ENCODE measurements around the gene MRPL24.

Gene MRPL24

DNA sequence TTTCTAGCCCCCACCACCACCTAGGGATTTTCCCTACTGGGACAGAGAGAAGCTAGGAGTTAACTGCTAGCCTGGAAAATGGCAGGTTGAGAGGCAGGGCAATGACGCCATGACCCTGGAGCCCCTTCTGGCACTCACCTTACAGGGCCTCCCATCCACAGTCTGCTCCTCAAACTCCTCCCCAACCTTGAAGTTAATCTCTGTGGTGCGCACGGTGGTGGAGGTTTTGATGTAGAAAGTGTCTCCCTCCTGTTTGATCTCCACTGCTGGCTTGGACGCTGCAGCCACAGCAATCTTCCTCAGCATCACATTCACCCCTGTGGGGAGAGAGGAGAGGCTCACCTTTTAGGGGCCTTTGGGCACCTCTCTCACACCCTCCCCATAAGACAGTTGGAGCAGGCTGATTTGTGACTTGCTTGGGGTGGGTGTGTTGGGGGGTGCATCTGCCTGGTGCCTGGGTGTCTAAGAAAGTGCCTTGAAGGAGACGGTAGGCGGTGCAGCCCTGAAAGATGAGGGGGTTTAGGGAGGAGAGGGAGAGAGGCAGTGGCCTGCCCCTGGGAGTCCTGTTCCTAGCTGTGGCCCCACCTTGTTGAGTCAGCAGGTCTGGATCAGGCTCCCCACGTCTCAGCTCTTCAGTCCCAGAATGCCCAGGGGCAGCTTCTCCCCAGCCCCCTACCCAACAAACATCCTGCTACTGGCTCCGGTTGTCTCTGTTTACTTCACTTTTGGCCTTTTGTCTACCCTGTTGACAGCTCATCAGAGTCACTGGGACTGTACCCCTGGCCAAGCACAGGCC is 40.0 kb downstream of the MRPL24 start:
- DNase-seq (ENCODE audit: extremely low spot score) = no peak
- ChIA-PET POLR2A (interaction anchor here (9.1 to 9.5 kb wide), 2 partner anchors 11 to 26 kb away, joined by 72 to 120 read pairs; partner anchors contain the start of genes ISG20L2 and METTL25B), CTCF (interaction anchor here (1.1 to 20.6 kb wide), 3 partner anchors 9 to 82 kb away, joined by 3 to 429 read pairs (median 10); partner anchors contain the start of gene HAPLN2)
- no peak for TF ChIP-seq LEF1 (IDR thresholded peaks at IDR 0.05; ENCODE audit: borderline replicate concordance)
- TF ChIP-seq SP1 (IDR thresholded peaks at IDR 0.05) = no peak
- no peak for TF ChIP-seq FOXA1 (IDR thresholded peaks at IDR 0.05)
- TF ChIP-seq NFRKB (IDR thresholded peaks at IDR 0.05) = no peak
- no peak for TF ChIP-seq L3MBTL2 (conservative IDR thresholded peaks at IDR 0.05)
- TF ChIP-seq ARNT (IDR thresholded peaks at IDR 0.05) = no peak
- no peak for TF ChIP-seq FOXK2 (IDR thresholded peaks at IDR 0.05)
- no peak for TF ChIP-seq FOXM1 (IDR thresholded peaks at IDR 0.05; ENCODE audit: borderline replicate concordance)
- TF ChIP-seq, protein P1, sequence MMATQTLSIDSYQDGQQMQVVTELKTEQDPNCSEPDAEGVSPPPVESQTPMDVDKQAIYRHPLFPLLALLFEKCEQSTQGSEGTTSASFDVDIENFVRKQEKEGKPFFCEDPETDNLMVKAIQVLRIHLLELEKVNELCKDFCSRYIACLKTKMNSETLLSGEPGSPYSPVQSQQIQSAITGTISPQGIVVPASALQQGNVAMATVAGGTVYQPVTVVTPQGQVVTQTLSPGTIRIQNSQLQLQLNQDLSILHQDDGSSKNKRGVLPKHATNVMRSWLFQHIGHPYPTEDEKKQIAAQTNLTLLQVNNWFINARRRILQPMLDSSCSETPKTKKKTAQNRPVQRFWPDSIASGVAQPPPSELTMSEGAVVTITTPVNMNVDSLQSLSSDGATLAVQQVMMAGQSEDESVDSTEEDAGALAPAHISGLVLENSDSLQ (IDR thresholded peaks at IDR 0.05) = no peak
- no peak for TF ChIP-seq SUZ12 (IDR thresholded peaks at IDR 0.05)

DNA sequence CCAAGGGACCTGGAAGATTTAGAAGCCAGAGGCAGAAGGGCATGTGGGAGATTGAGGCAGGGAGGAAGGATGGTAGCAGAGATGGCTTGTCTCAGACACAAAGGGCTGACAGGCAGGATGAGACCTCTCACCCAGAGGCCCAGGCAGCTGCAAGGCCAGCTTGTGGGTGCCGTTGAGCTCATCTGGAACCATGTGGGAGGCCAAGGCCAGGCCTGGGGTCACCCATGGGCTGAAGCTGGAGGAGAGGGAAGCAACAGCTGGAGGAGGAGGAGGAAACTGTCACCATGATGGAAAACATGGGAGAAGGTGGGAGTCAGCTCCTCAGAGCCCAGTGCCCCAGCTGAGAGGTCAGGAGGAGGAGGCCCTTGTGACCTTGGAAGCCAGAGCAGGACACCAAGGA is 41.9 kb downstream of the MRPL24 start:
- TF ChIP-seq SP1 (IDR thresholded peaks at IDR 0.05) (no peak), ARNT (IDR thresholded peaks at IDR 0.05) (no peak), FOXA1 (IDR thresholded peaks at IDR 0.05) (no peak), NFRKB (IDR thresholded peaks at IDR 0.05) (no peak), TARDBP (IDR thresholded peaks at IDR 0.05) (no peak), FOXK2 (IDR thresholded peaks at IDR 0.05) (no peak), CTBP1 (IDR thresholded peaks at IDR 0.05; ENCODE audit: borderline replicate concordance) (no peak), LEF1 (IDR thresholded peaks at IDR 0.05; ENCODE audit: borderline replicate concordance) (no peak), FOXM1 (IDR thresholded peaks at IDR 0.05; ENCODE audit: borderline replicate concordance) (no peak), BHLHE40 (IDR thresholded peaks at IDR 0.05; ENCODE audit: borderline replicate concordance) (no peak), L3MBTL2 (conservative IDR thresholded peaks at IDR 0.05) (no peak)
- TF ChIP-seq, protein P1 (IDR thresholded peaks at IDR 0.05) = no peak
- POLR2A ChIA-PET = no interaction called here
- CTCF ChIA-PET = interaction anchor here (1.1 to 20.6 kb wide), 2 partner anchors 8 to 27 kb away, joined by 5 to 429 read pairs; no protein-coding TSS in a partner anchor
- DNase-seq (ENCODE audit: extremely low spot score) = no peak

DNA sequence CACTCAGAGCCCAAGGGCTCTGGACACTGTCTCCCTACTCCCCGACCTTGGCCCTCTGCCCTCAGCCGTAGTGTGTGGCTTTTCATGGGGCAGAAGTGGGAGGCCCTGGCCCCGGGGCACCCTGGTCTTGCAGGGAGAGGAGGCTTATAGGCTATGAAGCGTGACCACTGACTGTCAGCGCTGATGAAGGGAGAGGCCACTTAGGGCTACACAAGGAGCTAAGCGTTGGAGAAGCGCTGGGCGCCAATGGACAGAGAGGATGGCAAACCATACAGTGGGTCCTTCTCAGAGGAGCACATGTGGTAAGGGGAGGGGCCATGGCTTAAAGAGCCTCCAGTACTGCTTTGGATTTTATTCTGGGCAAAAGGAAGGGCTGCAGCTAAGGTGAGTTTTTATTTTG is 43.4 kb downstream of the MRPL24 start:
- TF ChIP-seq L3MBTL2 (conservative IDR thresholded peaks at IDR 0.05) (no peak), FOXM1 (IDR thresholded peaks at IDR 0.05; ENCODE audit: borderline replicate concordance) (no peak), LEF1 (IDR thresholded peaks at IDR 0.05; ENCODE audit: borderline replicate concordance) (no peak), ARNT (IDR thresholded peaks at IDR 0.05) (no peak), FOXA1 (IDR thresholded peaks at IDR 0.05) (no peak), TARDBP (IDR thresholded peaks at IDR 0.05) (no peak), ELF4 (IDR thresholded peaks at IDR 0.05) (no peak), NFRKB (IDR thresholded peaks at IDR 0.05) (no peak), BHLHE40 (IDR thresholded peaks at IDR 0.05; ENCODE audit: borderline replicate concordance) (no peak), CTBP1 (IDR thresholded peaks at IDR 0.05; ENCODE audit: borderline replicate concordance) (no peak), FOXK2 (IDR thresholded peaks at IDR 0.05) (no peak), SUZ12 (IDR thresholded peaks at IDR 0.05) (no peak), ZNF384 (IDR thresholded peaks at IDR 0.05) (no peak), HDGF (IDR thresholded peaks at IDR 0.05; ENCODE audit: borderline replicate concordance) (no peak), SP1 (IDR thresholded peaks at IDR 0.05) (no peak)
- TF ChIP-seq, protein P1 (IDR thresholded peaks at IDR 0.05) = no peak
- ChIA-PET POLR2A (interaction anchor here (1.1 kb wide), 1 partner anchor 31 kb away, joined by 4 read pairs; the partner anchor contains the start of genes ISG20L2 and METTL25B), CTCF (interaction anchor here (1.3 to 20.6 kb wide), 2 partner anchors 6 to 29 kb away, joined by 4 to 429 read pairs; no protein-coding TSS in a partner anchor)
- DNase-seq (ENCODE audit: extremely low spot score) = no peak

DNA sequence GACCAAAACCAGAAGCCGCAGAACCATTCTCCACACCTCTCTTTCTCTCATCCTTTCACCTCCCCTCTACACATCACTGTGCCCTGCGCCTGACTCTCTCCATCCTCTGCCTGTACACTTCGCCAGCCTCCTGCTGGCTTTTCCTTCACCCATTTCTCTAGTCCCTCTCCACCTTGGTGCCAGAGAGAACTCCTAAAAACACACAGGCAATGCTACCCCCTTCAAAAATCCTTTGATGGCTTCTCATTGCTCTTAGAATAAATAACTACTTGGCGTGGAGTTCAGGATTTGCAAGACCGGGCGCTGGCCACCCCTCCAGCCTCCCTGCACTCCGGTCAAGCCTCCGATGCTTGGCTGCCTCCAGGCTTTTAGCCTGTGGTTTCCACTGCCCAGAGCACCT is 44.1 kb downstream of the MRPL24 start:
- TF ChIP-seq FOXA1 (IDR thresholded peaks at IDR 0.05) (no peak), FOXK2 (IDR thresholded peaks at IDR 0.05) (no peak), FOXM1 (IDR thresholded peaks at IDR 0.05; ENCODE audit: borderline replicate concordance) (no peak), HDGF (IDR thresholded peaks at IDR 0.05; ENCODE audit: borderline replicate concordance) (no peak), ZNF384 (IDR thresholded peaks at IDR 0.05) (no peak), ELF4 (IDR thresholded peaks at IDR 0.05) (no peak), NFRKB (IDR thresholded peaks at IDR 0.05) (no peak), BHLHE40 (IDR thresholded peaks at IDR 0.05; ENCODE audit: borderline replicate concordance) (no peak), ARNT (IDR thresholded peaks at IDR 0.05) (no peak), SP1 (IDR thresholded peaks at IDR 0.05) (no peak), SUZ12 (IDR thresholded peaks at IDR 0.05) (no peak), LEF1 (IDR thresholded peaks at IDR 0.05; ENCODE audit: borderline replicate concordance) (no peak), CTBP1 (IDR thresholded peaks at IDR 0.05; ENCODE audit: borderline replicate concordance) (no peak)
- TF ChIP-seq, protein P1 (IDR thresholded peaks at IDR 0.05) = no peak
- no peak for DNase-seq (ENCODE audit: extremely low spot score)
- POLR2A ChIA-PET = no interaction called here
- CTCF ChIA-PET = interaction anchor here (1.3 kb wide), 1 partner anchor 30 kb away, joined by 4 read pairs; no protein-coding TSS in a partner anchor

DNA sequence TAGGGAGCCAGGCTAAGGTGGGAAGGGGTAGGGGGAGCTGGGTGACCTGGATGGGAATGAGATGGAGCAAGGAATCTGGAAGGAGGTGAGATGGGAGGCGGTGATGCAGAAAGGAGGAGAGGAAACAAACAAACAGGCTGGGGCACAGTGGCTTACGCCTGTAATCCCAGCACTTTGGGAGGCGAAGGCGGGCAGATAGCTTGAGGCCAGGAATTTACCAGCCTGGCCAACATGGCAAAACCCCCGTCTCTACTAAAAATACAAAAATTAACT is 46.3 kb downstream of the MRPL24 start:
- ChIA-PET POLR2A (interaction anchor here (1.3 to 8.5 kb wide), 2 partner anchors 11 to 34 kb away, joined by 6 to 137 read pairs; partner anchors contain the start of genes CRABP2, ISG20L2 and METTL25B), CTCF (interaction anchor here (1.1 to 9.7 kb wide), 3 partner anchors 13 to 68 kb away, joined by 4 to 429 read pairs (median 335); partner anchors contain the start of genes CRABP2, ISG20L2 and METTL25B)
- DNase-seq (ENCODE audit: extremely low spot score) = no peak
- TF ChIP-seq TARDBP (IDR thresholded peaks at IDR 0.05) (no peak), ZNF384 (IDR thresholded peaks at IDR 0.05) (no peak), BHLHE40 (IDR thresholded peaks at IDR 0.05; ENCODE audit: borderline replicate concordance) (no peak), SP1 (IDR thresholded peaks at IDR 0.05) (no peak), FOXK2 (IDR thresholded peaks at IDR 0.05) (no peak), HDGF (IDR thresholded peaks at IDR 0.05; ENCODE audit: borderline replicate concordance) (no peak), ARNT (IDR thresholded peaks at IDR 0.05) (no peak), NFRKB (IDR thresholded peaks at IDR 0.05) (no peak), FOXA1 (IDR thresholded peaks at IDR 0.05) (no peak), SUZ12 (IDR thresholded peaks at IDR 0.05) (no peak), FOXM1 (IDR thresholded peaks at IDR 0.05; ENCODE audit: borderline replicate concordance) (no peak)
- TF ChIP-seq, protein P1 (IDR thresholded peaks at IDR 0.05) = no peak
